ENCODE measurements around the gene MRPL28.
"Not testable (repeated sequence)": the region's sequence is repeated elsewhere in the genome, so short reads cannot be mapped to it uniquely, and the experiment has no call there.

DNA sequence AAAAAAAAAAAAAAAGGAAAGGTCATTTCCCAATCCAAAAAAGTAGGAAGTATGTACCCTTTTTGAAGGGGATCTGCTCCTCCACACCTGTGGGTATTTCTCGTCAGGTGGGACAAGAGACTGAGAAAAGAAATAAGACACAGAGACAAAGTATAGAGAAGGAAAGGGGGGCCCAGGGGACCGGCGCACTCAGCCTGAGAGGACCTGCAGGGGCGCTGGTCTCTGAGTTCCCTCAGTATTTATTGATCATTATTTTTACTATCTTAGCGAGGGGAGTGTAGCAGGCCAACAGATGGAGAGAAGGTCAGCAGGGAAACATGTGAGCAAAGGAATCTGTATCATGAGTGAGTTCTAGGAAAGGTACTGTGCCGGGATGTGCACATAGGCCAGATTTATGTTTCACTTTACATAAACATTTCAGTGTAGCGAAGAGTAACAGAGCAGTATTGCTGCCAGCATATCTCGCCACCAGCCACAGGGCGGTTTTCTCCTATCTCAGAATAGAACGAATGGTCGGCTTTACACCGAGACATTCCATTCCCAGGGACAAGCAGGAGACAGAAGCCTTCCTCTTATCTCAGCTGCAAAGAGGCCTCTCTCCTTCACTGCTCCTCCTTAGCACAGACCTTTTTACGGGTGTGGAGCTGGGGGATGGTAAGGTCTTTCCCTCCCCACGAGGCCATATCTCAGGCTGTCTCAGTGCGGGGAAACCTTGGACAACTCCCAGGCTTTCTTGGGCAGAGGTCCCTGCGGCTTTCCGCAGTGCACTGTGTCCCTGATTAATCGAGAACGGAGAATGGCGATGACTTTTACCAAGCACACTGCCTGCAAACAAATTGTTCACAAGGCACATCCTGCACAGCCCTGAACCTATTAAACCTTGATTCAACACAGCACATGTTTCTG, 17.7 kb upstream of the MRPL28 start:
- TF ChIP-seq, protein P1, sequence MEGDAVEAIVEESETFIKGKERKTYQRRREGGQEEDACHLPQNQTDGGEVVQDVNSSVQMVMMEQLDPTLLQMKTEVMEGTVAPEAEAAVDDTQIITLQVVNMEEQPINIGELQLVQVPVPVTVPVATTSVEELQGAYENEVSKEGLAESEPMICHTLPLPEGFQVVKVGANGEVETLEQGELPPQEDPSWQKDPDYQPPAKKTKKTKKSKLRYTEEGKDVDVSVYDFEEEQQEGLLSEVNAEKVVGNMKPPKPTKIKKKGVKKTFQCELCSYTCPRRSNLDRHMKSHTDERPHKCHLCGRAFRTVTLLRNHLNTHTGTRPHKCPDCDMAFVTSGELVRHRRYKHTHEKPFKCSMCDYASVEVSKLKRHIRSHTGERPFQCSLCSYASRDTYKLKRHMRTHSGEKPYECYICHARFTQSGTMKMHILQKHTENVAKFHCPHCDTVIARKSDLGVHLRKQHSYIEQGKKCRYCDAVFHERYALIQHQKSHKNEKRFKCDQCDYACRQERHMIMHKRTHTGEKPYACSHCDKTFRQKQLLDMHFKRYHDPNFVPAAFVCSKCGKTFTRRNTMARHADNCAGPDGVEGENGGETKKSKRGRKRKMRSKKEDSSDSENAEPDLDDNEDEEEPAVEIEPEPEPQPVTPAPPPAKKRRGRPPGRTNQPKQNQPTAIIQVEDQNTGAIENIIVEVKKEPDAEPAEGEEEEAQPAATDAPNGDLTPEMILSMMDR (conservative IDR thresholded peaks at IDR 0.05 in 1 of 2, IDR thresholded peaks at IDR 0.05 in 1 of 2; ENCODE audit: extremely low read depth in 1 of 2, insufficient read depth in 1 of 2, low read depth in 1 of 2, low read length in 2 of 2) = not testable (repeated sequence)
- not testable (repeated sequence) for TF ChIP-seq EZH2 (IDR thresholded peaks at IDR 0.05; ENCODE audit: borderline replicate concordance, low read length)
